ENCODE results near the gene RBM26.

DNA sequence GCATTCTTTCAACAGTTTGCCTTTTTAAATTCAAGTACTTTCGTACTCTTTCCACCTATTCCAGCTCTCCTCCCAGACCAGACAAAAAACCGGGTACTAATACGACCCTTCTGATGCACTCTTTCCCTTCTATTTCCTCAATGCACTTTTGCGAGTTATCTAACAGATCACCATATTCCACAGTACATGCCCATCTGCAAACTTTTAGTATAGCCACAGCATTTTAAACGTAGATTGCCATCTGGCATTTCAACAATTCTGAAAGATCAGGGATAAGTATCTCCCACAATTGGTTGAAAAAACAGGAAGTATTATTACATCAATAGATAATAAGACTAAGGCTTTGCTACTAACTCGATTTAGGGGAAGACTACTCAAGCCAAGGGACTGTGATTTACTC, 31.5 kb downstream of the RBM26 start:
- TF ChIP-seq CTCF (IDR thresholded peaks at IDR 0.05) (no peak), POLR2A (IDR thresholded peaks at IDR 0.05) (no peak)

Data from Peyer's patch (tissue), 4 donors.